Measurements from ENCODE around the gene STK40.
A peak's percentile ranks its signal among the peaks of the same experiment; 100 is the strongest.

STK40 gene

GRCh38 chr1:36306902-36307456 lies 78.7 kb downstream of the STK40 start:
- DNase-seq = peak; percentile 89 to 91

GRCh38 chr1:36306210-36306901 lies 79.4 kb downstream of the STK40 start, which contains the start of gene SH3D21:
Gene SH3D21 (plus strand): TSS chr1:36306368. CDS start chr1:36306421, 53 bp downstream.
- DNase-seq = peak; percentile 36 to 37

- no peak for DNase-seq
Observed at GRCh38 chr1:36305915-36306209, 79.9 kb downstream of the STK40 start.

GRCh38 chr1:36304970-36305914 lies 80.5 kb downstream of the STK40 start:
- no peak for DNase-seq

- no peak for DNase-seq
Observed at GRCh38 chr1:36304521-36304920, 81.2 kb downstream of the STK40 start.

DNA sequence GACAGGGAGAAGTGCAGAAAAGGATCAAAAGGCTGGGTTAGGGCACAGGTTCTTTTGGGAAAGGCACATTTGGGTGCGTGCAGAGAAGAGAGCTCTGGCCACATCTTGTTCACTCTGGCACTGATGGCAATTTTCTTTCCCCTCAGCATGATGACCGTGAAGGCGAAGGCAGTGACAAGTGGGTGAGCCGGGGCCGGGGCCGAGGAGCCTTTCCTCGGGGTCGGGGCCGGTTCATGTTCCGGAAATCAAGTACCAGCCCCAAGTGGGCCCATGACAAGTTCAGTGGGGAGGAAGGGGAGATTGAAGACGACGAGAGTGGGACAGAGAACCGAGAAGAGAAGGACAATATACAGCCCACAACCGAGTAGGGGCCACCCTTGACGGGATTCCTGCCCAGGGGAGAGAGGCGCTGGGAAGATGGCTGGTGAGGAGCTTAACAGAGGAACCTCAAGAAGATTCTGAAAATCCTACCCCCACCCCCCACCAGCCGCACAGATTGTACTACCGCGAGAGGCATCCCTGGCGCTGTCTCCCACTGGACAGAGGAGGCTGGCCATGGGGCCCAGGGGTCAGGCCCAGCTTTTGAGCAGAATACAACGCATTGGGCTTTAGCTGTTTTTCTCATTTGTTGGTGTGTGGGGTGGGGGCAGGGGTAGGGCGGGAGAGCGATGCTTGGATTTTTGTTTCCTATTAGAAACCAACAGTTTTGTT lies 81.9 kb downstream of the STK40 start:
- DNase-seq = no peak

- no peak for DNase-seq
Observed at GRCh38 chr1:36303244-36303643, 82.5 kb downstream of the STK40 start.

DNA sequence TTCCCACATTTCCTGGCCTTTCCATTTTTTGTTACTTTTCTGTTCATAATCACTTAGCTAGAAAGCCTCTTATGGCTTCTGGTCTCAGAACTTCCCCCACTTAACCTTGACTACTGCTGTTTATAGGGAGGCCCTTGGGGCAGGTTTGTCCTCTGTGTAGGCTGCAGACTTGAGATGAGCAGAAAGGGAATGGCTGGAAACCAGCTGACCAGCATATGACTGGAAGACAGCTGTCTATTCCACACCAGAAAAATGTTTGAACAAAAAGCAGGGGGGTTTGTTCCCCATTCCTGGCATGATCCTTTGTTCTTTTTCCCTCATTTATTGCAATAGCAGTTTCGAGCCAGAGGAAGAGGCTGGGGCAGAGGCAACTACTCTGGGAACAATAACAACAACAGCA lies 84.5 kb downstream of the STK40 start:
- no peak for DNase-seq

GRCh38 chr1:36300526-36300925 lies 85.2 kb downstream of the STK40 start:
- DNase-seq = no peak

DNA sequence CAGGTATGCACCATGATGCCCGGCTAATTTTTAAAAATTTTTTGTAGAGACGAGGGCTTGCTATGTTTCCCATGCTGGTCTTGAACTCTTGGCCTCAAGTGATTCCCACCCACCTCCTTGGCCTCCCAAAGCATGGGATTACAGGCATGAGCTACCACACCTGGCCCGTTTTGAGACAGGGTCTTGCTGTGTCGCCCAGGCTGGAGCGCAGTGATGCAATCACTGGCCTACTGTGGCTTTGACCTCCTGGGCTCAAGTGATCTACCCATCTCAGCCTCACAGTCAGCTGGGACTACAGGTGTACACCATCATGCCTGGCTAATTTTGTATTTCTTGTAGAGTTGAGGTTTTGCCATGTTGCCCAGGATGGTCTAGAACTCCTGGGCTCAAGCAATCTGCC lies 87.1 kb downstream of the STK40 start:
- DNase-seq = no peak

- DNase-seq = no peak
Observed at GRCh38 chr1:36297062-36297461, 88.7 kb downstream of the STK40 start.

- DNase-seq = no peak
Observed at GRCh38 chr1:36295390-36295789, 90.3 kb downstream of the STK40 start.
